ENCODE measurements around the gene TTC9. TPM values are rescaled to one million over a fixed set of nuclear protein-coding genes. Genes with fewer than 3 reads are reported as not detected.

Gene TTC9
- 5.1 and 5.6 TPM in 2 replicates for total RNA-seq (2014; rRNA removed)
- 11.1 TPM for polyA plus RNA-seq (2012)

DNA sequence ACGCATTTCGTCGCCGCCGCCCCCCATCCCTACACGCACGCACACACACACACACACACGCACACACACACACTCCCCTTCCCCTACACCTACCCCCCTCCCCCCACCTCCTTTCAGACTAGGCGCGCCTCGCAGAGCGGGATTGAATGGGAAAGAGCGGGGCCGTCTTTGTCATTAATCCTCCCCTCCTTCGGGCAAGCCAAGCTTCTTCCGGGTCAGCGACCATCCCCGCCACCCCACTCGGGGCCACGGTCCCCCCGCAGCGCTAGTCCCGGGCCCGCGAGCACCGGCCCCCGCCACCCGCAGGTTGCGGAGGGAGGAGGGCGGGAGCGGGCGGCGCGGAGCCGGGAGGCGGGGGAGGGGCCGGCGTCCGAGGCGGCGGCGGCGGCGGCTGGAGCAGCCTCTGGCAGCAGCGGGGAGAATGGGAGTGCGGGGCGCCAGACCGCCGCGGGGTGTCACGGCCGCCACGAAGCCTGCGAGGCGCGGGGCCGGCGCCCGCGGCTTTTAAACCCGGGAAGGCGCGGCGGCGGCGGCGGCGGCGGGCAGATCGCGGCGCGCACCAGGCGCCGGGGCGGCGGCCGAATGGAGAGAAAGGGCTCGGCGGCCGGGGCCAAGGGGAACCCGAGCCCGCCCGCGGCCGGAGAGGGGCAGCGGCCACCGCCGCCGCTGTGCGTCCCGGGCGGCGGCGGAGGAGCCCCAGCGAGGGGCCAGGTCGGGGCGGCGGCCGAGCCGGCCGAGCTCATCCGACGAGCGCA, at the start of gene TTC9:
TTC9 (plus strand) TSS at position 369 of the 755 bp plus-strand sequence; CDS start at position 583, 214 bp downstream.
- DNase-seq (ENCODE audit: low read depth), result no peak

DNA sequence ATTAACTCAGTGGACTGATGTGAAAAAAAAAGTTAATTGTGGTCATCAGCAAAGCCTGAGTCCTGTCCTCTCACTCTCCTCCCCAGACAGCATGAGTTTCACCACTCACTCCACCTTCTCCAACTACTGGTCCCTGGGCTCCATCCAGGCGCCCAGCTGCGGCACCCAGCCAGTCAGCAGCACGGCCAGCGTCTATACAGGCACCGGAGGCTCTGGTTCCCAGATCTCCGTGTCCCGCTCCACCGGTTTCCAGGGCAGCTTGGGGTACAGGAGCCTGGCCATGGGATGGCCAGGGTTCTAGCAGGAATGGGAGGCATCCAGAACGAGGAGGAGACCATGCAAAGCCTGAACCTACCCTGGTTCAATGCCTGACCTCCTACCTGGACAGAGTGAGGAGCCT, 47.3 kb upstream of the TTC9 start:
- DNase-seq (ENCODE audit: low read depth), result no peak

DNA sequence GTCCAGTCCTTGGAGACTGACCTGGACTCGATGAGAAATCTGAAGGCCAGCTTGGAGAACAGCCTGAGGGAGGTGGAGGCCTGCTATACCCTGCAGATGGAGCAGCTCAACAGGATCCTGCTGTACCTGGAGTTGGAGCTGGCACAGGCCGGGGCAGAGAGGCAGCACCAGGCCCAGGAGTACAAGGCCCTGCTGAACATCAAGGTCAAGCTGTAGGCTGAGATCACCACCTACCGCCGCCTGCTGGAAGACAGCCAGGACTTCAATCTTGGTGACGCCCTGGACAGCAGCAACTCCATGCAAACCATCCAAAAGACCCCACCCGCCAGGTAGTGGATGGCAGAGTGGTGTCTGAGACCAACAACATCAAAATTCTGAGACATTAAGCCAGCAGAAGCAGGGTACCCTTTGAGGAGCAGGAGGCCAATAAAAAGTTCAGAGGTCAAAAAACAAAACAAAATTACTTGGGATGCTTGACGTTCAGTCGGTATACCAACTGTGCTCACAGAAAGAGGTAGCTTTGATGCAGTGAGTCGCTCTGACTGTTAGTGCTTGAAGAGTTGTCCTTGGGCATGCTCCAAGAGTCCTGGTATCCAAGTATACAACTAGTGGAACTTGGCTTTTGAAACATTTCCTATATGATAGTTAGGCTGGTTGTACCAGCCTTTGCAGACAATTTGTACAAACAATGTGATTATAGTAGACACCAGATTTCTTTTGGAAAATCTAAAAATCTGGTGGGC, 46.1 kb upstream of the TTC9 start:
- peak; percentile 11 for DNase-seq (ENCODE audit: low read depth)

DNA sequence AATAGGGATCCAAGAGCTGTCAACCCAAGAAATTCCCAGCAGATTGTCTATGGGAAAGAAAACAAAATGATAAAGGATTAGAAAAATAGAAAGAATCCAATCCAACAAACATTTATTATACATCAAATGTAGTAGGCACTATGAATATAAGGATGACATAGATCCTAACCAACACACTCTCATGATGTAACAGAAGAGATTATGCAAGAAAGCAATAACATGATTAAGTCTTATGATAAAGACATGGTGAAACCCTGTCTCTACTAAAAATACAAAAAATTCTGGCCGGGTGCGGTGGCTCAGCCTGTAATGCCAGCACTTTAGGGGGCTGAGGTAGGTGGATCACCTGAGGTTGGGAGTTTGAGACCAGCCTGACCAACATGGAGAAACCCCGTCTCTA, 44.0 kb upstream of the TTC9 start:
- DNase-seq (ENCODE audit: low read depth), result no peak

DNA sequence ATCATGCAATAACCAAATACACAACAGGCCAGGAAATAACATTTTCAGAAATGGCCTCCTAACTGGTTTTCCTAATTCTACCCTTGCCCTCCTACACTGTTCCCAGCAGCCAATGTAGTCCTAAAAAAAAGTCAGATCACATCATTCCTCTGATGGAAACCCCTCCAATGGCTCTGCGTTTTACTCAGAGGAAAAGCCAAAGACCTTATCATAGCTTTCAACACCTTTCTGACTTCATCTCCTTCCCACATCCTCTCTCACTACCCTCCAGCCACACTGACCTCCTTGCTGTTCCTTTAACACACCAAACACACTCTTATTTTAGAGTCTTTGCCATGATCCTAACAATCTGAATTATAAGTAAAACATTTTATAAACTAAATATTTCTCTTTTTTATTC, 42.4 kb upstream of the TTC9 start:
- DNase-seq (ENCODE audit: low read depth), result no peak

DNA sequence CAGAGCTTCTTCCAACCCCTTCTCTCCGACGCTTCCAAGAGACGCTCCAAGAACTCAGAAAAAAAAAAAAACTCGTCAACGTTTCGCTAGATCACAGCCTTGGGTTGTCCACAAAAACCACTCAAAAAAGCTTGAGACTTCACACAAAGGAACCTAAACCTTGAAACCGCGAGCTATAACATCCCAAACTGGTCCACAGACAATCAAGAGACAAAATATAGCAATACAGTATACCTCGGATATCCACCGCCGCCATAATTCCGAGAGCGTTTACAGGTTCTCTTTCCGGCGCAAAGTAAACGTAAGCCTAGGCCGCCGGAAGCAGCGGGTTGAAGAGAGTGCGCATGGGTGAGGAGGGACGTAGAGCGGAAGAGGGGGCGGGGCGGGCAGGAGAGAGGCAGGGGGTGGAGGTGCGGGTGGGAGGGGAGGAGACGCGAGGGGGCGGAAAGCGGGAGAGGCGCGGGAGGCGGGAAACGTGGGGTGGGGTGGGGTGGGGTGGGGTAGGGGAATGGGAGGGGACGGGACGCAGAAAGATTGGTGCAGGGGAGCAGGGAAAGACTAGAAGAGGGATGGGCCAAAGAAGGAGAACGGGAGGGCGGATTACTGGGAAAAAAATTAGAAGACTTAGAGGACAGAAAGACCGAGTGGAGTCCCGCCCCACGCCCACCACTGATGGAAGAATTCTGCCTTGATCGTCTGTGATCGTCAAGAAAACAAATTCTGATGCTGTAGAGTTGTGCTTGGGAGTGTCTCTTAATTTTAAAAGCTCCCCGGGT, 41.1 kb upstream of the TTC9 start, which contains the start of gene MED6:
MED6 (minus strand) TSS at position 274 of the 776 bp plus-strand sequence; CDS start at position 256, 18 bp downstream.
- peak; percentile 88 for DNase-seq (ENCODE audit: low read depth)

DNA sequence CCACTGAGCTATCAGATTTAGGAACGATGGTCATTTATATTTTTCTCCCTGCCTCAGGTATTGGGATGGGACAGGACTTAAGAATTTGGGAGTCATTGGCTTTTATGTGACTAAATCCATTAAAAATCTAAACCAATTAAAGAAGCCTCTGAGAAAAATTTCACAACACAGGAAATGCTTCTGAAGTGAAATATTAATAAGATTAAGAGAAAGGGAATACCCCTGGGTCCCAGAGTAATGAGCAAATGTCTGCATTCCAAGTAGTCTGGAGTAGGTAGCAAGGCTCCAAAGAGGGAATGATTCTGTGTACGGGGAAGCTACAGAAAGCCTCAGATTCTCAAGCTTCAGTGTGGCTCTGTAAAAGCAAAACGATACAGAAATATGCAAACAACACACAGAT, 40.6 kb upstream of the TTC9 start:
- peak; percentile 10 for DNase-seq (ENCODE audit: low read depth)

DNA sequence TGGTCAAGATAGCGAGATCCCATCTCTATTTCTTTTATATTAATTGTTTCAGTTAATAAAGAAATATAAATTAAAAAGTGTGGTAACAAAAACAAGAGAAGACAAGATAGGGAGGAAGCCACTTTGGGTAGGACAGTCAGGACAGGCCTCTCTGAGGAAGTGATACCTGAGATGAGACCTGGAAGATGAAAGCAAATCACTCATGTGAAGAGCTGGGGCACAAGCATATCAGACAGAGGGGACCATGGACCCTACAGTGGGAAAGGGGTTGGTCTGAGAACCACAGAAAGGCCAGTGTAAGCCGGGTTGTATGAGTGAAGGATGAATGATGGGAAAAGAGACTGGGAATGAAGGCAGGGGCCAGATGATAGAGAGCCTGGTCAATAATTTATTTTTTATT, 39.5 kb upstream of the TTC9 start:
- no peak for DNase-seq (ENCODE audit: low read depth)

DNA sequence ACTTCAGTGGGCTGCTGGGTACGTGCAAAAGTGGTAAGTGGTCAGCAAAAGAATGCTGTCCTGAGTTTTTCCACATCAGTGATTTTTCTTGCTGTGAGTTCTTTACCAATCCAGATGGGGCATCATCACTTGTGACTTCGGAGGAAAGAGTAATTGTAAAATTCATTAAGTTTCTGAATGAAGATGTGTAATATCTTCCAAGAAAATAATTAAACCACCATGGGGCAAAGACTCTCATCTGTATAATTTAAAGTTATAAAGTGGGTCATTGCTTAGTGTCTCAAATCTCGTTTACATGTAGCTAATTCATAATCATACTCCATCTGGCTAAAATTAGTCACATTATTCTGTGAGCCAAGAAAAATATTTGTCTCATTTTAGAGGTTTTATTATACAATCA, 30.5 kb upstream of the TTC9 start:
- DNase-seq (ENCODE audit: low read depth), result no peak

DNA sequence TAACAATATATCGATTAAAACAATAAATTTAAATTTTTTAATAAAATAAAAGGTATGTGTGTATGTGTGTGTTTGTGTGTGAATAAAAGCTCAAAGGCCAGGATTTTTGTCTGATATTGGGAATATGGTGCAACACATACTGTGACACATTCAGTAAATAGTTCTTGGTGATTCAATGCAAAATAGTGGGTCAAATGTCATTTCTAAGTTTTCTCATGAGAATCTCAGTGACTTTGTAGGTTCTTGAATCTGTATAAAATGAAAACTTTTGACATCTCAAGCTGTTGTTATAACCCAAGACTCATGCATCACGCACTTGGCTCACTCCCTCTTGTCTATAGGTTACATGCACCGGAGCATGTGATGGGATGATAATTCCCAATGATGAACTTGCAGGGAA, 25.1 kb upstream of the TTC9 start:
- DNase-seq (ENCODE audit: low read depth), result peak; percentile 6

DNA sequence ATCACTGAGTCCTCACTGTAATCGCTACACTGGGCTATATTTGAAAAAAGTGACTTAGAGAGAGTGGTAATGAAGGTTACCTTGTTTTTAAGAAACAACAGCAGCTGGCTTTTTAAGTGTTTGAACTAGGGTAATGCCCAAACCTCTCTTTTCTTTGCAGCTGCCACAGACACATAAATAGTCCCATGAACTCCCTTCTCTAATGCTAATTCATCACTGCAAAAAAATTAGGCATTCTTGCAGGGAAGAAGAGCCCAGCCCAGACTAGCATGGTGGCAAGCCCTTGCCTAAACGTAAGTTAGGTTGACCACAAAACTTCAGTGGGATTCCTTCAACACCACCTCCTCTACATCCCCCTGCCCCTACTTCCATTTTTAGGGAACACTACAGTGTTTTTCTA, 23.4 kb upstream of the TTC9 start:
- DNase-seq (ENCODE audit: low read depth), result no peak

DNA sequence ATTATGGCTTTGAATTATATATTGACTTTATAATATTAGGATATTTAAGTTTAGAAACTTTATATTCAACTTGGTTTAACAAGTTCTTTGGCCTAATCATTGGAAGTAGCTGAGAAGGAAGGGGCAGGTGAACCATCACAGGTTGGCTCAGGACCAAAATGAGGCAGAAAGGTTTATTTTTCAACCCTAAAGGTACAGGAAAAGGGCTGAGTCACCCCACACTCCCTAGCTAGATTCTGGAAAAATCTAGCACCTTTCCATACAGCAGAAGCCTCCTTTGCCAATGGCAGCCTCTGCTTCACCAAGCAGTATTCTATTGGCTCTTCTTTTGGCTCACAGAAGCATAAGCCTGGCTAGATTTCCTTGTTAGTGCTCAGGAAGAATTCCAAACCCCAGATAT, 22.0 kb upstream of the TTC9 start:
- DNase-seq (ENCODE audit: low read depth), result no peak

DNA sequence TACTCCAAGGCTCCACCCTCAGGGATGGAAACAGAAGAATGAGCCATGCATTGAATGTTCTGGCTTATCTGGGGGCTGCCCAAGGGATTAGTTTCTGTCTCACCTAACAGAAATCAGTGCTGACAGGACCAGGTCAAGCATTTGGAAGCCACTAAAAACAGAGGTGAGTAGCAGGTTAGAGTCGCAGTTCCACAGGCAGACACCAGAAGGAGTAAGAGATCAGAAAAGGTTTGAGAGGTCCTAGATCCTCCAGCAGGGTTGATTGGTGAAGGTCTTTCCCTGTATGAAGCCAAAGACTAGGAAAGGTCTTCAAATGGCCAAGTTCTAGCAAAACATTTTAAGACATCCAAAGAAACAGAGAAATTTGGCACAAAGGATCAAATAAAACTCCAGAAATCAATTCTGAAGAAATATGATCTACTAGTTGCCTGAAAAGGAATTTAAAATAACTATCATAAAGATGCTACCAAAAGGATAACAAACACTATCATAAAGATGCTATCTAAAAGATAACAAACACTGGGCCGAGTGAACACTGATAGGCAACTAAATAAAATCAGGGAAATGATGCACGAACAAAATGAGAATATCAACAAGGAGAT, 19.5 kb upstream of the TTC9 start:
- DNase-seq (ENCODE audit: low read depth), result no peak

DNA sequence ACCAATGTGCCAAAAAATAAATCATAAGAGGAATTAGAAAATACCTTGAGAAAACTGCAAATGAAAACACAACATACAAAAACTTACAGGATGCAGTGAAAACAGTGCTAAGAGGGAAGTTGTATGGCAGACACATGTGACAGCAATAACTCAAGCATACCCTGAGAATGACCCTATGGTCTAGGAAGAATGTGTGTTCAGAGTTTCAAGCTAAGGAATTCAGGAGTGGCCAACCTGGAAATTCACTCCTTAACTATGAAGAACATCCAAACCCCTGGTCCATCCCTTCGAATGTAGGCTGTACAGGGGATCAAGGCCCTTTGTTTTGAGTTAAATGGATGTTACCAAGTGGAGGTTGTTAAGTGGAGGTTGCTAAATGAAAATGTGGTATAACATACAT, 16.7 kb upstream of the TTC9 start:
- no peak for DNase-seq (ENCODE audit: low read depth)

DNA sequence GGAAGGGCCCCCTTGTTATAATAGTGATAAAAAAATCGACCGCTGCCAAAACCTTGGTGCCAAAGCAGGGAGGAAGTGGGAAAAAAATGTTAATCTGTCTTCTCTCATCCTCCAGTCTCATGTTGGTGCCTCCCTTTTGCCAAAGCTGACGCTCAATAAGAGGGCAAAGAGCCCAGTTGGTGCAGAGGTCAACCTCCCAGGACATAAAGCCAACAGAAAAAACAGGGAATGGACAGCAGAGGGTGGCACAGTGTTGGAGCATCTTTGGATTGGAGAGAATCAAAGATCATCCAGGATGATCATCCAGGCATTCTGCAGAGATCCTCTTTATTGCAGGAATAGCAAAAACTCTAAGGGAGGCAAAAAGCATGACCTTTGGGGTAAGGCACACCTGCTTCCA, 9.8 kb upstream of the TTC9 start:
- DNase-seq (ENCODE audit: low read depth), result no peak

DNA sequence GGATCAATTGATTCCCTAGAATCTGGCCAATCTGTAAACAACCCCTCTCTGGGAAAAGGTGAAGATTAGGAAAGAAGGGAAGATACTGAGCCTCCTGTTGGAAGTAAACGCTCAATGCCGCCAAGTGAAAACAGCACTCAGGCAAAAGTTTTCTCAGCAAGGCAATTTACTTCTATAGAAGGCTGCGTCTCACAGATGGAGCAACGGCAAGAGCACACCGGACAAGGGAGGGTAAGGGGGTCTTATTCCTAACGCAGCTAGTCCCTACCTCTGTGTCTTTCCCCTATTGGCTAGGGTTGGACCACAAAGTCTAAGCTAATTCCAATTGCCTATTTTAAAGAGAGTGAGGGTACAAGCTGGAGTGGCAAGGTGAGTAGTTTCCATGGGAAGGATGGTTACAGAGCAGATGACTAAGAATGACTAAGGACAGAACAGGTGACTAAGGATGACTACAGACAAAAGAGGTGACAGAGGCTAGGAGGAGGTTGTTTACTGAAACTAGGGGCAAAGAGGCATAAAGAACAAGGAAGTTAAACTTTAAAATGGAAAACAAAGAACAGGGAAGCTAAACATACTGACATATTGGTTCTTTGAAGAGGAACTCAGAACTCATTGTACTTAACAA, 5.6 kb upstream of the TTC9 start:
- no peak for DNase-seq (ENCODE audit: low read depth)

DNA sequence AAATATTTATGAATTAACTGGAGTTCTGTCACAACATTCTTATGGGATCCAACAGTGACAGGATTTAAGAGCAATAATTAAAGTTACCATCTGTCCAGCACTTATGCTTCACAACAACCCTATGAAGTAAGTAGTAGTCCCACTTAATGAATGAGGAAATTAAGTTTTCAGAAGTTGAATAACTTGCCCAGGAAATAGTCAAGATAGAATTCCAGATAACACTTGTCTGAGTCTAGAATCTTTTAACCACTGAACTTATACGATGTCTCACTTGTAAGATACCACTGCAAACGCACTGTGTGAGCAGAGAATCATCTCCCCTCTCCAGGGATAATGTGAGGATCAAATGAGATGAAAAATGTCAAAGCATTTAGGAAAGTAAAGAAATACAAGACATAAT, 3.3 kb upstream of the TTC9 start:
- DNase-seq (ENCODE audit: low read depth), result no peak

DNA sequence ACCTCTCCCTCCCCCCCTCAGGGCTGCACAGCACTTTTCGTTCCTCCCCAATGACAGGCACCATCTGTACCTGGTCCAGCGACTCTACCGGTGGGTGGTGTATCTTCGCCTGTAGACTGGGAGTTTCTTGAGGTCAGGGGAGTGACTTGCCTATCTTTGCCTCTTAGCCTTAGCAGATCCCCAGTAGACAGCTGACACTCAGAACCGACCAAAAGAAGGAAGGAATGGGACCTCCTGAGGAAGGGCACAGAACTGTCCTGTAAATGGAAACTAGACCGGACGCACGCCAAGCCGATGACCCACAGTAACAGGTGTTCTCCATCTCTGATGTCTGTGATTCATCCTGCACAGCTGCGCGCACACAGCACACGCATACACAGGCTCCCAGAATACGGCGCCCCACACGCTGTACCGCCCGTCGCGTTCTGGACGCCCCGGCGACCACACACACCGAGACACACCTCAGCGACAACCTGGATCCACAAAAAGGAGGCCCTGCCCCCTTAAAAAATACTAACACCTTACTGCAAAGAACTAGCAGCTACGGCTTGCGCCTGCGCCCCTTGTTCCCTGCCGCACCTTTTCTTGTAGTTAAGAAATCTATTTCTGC, 673 bp upstream of the TTC9 start:
- peak; percentile 94 for DNase-seq (ENCODE audit: low read depth)

DNA sequence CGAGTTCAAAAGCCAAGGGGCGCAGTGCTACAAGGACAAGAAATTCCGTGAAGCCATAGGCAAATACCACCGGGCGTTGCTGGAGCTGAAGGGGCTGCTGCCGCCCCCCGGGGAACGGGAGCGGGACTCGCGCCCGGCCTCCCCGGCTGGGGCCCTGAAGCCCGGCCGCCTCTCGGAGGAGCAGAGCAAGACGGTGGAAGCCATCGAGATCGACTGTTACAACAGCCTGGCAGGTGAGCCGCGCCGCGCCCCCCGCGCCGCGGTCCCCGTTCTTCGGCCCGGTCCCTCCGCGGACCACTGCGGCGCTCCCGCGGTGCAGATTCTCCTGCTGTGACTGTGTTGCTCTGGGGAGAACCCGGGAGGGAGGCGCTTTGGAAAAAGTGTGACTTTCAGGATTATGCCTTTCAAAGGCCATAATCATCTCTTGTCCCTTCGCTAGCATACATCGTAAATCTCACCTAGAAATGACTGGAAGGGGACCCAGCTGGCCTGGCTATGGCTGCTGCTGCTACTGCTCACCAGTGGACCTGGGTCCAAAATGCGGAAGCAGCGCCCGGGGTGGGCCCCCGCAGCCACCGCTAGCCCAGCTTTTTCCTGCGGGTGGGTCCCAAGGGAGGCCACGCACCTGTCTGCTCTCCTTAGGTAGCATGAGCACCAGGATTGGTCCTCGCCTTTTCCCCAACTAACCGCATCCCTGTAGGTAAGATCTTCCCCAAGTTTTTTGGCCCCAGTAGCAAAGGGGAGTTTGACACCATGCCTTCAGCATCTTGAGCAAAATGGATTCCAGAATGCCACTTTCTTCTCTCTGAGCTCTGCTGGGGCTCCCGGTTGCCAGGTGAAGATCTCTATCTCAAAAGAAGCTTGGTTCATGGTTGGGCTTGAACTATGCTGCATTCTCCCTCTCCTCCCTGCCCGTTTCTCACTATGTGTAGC, 853 bp downstream of the TTC9 start:
- DNase-seq (ENCODE audit: low read depth), result no peak

DNA sequence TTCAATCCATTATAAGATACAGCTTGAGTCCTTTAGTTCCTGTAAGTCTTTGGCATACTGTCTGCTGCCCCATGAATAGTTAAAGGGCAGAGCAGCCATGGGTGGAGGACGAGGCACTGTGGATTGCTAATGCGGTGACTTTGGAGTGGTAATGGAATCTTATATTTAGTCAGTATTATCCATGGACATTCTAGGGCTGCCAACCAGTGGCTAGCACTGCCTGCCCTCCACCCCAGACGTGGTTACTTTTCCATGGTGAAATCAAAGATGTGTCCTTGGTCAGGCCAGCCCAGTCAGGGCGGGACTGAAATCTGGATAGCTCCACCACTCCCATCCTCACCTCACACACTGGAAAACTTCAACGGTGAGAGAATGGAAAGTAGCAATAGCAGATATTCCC, 2.3 kb downstream of the TTC9 start:
- DNase-seq (ENCODE audit: low read depth), result no peak
